IPS-20b (cell line): ENCODE data around the gene FERMT3.

ENCODE experiments used
- H3K27ac ChIP-seq: one replicate; pipeline ENCODE4 v1.5.1; 2013; ENCODE audit warnings: low read length
- H3K27me3 ChIP-seq: 2 replicates; pipeline ENCODE4 v1.6.1; 2013; ENCODE audit warnings: mild to moderate bottlenecking, low read length, inconsistent platforms; ENCODE audit not compliant: insufficient read depth
- H3K36me3 ChIP-seq: 2 replicates; pipeline ENCODE4 v1.6.1; 2013; ENCODE audit warnings: low read depth, mild to moderate bottlenecking, inconsistent platforms, low read length, moderate library complexity; ENCODE audit not compliant: insufficient read depth
- H3K4me1 ChIP-seq: 2 replicates; pipeline ENCODE4 v1.6.1; 2013; ENCODE audit warnings: mild to moderate bottlenecking, control low read depth, inconsistent platforms, low read length, moderate library complexity; ENCODE audit not compliant: insufficient read depth
- H3K4me3 ChIP-seq: 2 replicates; pipeline ENCODE4 v1.5.1; 2013; ENCODE audit warnings: mild to moderate bottlenecking, low read length, inconsistent platforms
- H3K9ac ChIP-seq: 2 replicates; pipeline ENCODE4 v1.6.1; 2013; ENCODE audit warnings: low read depth, mild to moderate bottlenecking, inconsistent platforms, low read length, moderate library complexity
- H3K9me3 ChIP-seq: 2 replicates; pipeline ENCODE4 v1.6.1; 2013; ENCODE audit warnings: mild to moderate bottlenecking, low read depth, low read length, inconsistent platforms; ENCODE audit not compliant: insufficient read depth

Gene FERMT3

DNA sequence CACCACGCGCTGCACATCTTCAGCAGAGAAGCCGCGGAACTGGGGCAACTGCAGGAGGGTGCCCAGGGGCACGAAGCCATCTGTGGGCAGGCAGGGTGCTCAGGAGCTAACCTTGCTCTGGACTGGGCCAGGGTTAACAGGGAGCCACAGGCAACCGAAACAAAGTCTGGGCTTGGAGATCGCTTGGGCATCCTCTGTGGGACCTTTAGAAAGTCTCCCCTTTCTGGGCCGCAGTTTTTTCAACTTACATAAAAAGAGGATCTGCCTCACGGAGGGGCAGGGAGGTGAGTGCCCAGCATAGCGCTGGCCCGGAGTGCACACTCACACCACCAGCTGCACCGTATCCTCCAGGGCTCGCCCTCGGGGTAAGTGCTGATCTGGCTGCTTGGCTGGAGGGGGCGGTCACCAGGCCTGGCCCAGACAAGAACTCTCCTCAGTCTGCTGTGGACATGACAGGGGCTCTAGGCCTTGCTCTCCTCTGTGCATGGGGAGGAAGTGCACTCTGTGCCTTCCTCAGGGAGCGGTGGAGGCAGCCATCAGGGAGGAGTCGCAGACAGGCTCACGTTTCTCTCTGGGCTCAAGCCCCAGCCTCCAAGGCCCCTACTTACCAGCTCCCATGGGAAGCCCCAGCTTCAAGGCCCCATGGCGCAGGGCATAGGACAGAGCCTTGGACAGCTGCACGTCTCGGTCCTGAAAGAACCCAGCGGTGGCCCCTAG is 18.5 kb downstream of the FERMT3 start:
- H3K36me3 ChIP-seq, result peaks cover 5% of the 10 kb centered on the region
- H3K9me3 ChIP-seq, result no peaks in the 10 kb centered on the region
- peaks cover 13% of the 10 kb centered on the region for H3K4me1 ChIP-seq

DNA sequence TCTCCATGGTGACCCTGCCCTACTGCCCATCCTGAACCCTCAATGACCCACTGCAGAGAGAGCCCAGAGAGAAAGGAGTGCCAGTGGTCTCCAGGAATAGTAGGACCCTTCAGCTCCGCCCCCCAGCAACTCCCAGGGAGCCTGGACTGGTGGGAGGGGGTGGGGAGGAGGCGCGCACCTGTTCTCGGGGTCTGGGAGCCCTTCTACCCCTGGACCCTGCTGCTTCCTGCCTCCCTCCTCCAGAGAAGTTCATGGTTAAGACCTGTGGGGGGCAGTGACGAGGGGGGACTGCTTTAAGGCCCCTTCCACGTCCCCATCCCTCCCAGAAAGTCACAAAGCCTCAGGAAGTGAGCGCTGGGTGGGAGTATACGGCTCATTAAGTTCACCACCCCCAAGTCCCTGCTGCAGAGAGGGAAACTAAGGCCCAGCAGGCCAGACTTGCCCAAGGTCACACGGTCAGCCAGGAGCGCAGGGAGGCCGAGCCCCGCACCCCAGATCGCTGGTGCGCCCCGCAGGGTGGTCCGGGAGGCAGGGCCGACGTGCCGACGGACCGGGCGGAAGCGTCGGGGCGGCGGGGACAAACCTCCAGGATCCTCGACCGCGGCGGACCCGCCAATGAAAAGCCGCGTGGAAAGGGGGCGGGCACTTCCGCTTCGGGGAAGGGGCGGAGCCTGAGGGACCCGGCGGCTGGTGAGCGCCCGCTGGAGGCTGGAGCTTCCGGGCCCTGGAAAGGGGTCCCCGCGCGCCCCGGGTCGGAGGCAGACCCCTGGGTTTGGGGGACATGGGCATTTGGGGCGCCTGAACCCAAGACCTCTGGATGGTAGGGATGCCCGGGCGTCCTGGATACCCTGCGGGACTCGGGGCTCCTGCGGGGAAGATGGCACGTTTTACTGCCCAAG is 19.3 kb downstream of the FERMT3 start, which contains the start of the genes NUDT22 and TRPT1:
Gene NUDT22, plus strand, starts transcription at position 667 of the 899 bp plus-strand sequence. CDS start 379 bp downstream, outside the sequence.
Gene TRPT1, minus strand, starts transcription at position 579 of the 899 bp plus-strand sequence. Its CDS starts 326 bp downstream, at position 253.
- Histone ChIP-seq H3K27ac (peak within 1 kb of the TSS; percentile 49), H3K9me3 (no peaks in the 10 kb centered on the region), H3K36me3 (peaks cover 5% of the 10 kb centered on the region), H3K4me1 (peaks cover 13% of the 10 kb centered on the region), H3K9ac (peak within 1 kb of the TSS; percentile 88), H3K27me3 (no peaks in the 10 kb centered on the region), H3K4me3 (peak within 1 kb of the TSS; percentile 93)

More for the DNA sequence above, 18.5 kb downstream of the FERMT3 start:
- Histone ChIP-seq H3K27me3 (no peaks in the 10 kb centered on the region), H3K9ac (peak overlapping the region; percentile 86; the same call in 1 of the 2 replicates), H3K27ac (no peak overlapping the region), H3K4me3 (peak overlapping the region; percentile 93)

DNA sequence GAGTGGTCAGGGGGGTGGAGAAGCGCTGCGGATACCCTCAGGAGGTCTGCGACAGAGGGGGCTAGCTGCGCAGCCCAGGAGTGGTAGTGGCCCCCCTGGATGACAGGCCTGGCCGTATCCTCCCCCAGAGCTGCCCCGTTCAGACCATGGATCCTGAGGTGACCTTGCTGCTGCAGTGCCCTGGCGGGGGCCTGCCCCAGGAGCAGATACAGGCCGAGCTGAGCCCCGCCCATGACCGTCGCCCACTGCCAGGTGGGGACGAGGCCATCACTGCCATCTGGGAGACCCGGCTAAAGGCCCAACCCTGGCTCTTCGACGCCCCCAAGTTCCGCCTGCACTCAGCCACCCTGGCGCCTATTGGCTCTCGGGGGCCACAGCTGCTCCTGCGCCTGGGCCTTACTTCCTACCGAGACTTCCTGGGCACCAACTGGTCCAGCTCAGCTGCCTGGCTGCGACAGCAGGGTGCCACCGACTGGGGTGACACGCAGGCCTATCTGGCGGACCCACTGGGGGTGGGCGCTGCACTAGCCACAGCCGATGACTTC is 20.1 kb downstream of the FERMT3 start:
- Histone ChIP-seq H3K4me1 (peaks cover 13% of the 10 kb centered on the region), H3K9ac (peak overlapping the region; percentile 88), H3K27me3 (peaks cover 2% of the 10 kb centered on the region; the same call in 1 of the 2 replicates), H3K36me3 (no peaks in the 10 kb centered on the region), H3K27ac (peak overlapping the region; percentile 49), H3K9me3 (no peaks in the 10 kb centered on the region), H3K4me3 (peak overlapping the region; percentile 93)

DNA sequence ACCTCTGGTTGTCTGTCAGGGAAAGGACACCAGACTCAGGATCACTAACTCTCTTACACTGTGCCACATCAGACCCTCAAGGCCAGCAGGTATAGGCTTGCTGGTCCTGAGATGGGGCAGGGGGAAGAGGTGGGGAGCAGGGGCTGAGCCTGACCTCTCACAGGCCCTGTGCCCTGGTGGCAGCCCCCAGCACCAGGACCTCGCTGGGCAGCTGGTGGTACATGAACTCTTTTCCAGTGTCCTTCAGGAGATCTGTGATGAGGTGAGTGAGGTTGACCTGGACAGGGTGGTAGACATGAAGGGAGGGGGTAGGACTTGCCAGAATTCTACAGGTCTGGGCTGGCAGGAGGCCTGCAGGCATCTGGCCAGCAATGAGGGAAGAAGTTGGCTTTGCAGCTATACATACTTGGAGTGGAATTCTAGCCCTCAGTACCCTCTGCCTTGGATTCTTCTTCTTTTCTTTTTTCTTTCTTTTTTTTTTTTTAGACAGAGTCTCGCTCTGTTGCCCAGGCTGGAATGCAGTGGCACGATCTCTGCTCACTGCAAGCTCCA is 21.0 kb downstream of the FERMT3 start:
- Histone ChIP-seq H3K36me3 (no peaks in the 10 kb centered on the region), H3K9me3 (no peaks in the 10 kb centered on the region), H3K27me3 (peaks cover 11% of the 10 kb centered on the region; the same call in 1 of the 2 replicates), H3K4me1 (peaks cover 13% of the 10 kb centered on the region), H3K27ac (no peak overlapping the region), H3K9ac (peak overlapping the region; percentile 37; the same call in 1 of the 2 replicates), H3K4me3 (no peak overlapping the region)

DNA sequence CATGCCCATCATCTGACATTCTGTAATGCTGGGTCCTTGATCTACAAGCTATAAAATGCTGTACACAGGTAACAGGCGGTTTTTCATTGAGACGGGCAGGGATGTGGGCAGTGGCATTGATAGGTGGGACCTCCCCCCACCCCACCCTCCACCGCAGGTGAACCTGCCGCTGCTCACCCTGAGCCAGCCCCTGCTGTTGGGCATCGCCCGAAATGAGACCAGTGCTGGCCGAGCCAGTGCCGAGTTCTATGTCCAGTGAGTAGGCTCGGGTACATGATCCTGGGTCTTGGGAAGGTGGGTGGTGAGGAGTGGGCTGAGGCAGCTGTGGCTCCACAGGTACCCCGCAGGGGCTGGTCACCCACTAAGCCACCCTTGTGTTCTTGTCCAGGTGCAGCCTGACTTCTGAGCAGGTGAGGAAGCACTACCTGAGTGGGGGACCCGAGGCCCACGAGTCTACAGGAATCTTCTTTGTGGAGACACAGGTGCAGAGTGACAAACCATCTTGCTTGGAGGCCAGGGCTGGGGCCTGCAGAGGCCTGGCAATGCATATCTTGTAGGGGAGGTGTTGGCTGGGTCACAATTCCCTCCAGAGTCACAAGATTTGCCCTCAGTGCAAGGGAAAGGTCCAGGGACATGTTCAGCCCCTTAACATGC is 22.7 kb downstream of the FERMT3 start:
- no peak overlapping the region; the same call in 1 of the 2 replicates for H3K4me3 ChIP-seq

DNA sequence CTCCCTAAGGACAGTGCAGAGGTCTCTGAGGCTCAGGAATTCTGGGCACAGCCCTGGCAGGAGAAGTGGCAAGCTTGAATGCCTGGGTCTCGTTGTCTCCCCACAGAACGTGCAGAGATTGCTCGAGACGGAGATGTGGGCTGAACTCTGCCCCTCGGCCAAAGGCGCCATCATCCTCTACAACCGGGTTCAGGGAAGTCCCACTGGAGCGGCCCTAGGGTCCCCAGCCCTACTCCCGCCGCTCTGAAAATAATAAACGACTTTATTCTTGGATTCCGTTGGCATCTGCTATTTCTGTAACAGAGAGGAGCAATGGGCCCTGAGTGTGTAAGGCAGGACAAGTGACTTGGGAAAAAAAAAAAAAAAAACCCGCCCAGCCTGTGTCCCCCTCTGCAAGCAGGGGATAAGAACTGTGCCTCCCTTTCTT is 23.2 kb downstream of the FERMT3 start:
- Histone ChIP-seq H3K36me3 (no peaks in the 10 kb centered on the region), H3K4me1 (peaks cover 13% of the 10 kb centered on the region), H3K9ac (peak overlapping the region; percentile 62; the same call in 1 of the 2 replicates), H3K9me3 (no peaks in the 10 kb centered on the region), H3K4me3 (peak overlapping the region; percentile 90), H3K27me3 (peaks cover 26% of the 10 kb centered on the region), H3K27ac (no peak overlapping the region)

More for the DNA sequence above, 22.7 kb downstream of the FERMT3 start:
- no peak overlapping the region for H3K27ac ChIP-seq
- peaks cover 26% of the 10 kb centered on the region for H3K27me3 ChIP-seq
- peak overlapping the region; percentile 62; the same call in 1 of the 2 replicates for H3K9ac ChIP-seq
- no peaks in the 10 kb centered on the region for H3K9me3 ChIP-seq
- peaks cover 13% of the 10 kb centered on the region for H3K4me1 ChIP-seq
- no peaks in the 10 kb centered on the region for H3K36me3 ChIP-seq

DNA sequence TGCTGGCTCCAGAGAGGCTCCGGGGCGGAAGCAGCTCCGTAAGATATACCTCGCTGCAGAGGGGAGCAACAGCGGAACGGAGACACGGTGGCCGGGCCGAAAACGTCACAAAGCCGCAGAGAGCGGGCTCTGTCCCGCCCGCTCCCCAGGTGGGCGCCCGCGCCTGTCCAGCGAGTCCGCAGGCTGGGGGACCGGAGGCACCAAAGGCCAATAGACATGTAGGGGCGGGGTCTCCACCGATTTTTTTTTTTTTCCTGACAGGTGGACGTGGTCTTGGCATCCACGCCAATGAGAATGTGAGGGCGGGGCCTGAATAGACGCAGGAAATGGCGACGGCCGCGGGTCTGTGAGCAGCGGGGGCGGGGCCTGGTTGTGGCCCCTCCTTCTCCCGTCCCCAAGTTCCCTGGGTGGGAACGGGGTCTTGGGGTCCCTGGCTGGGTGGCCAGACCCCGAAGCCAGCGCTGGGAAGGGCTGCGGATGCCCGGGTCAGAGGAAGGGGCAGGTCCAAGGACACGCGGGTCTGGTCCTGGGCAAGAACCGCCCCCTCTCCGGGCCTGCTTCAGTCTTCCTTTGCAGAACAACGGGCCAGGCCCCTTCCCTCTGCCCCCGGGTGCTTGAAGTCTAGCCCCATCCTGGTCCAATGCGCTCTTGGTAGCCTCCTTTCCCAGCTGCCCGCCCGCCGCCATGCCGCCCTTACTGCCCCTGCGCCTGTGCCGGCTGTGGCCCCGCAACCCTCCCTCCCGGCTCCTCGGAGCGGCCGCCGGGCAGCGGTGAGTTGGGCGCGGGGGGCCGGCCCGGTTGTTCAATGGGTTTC is 23.9 kb downstream of the FERMT3 start, which contains the start of gene DNAJC4:
Gene DNAJC4, plus strand, starts transcription at position 378 of the 814 bp plus-strand sequence. Its CDS starts 307 bp downstream, at position 685.
- Histone ChIP-seq H3K4me3 (peak within 1 kb of the TSS; percentile 90), H3K27ac (no peak within 1 kb of the TSS), H3K27me3 (peaks cover 31% of the 10 kb centered on the region), H3K36me3 (no peaks in the 10 kb centered on the region), H3K9me3 (no peaks in the 10 kb centered on the region), H3K4me1 (peaks cover 13% of the 10 kb centered on the region), H3K9ac (peak within 1 kb of the TSS; percentile 75; the same call in 1 of the 2 replicates)

DNA sequence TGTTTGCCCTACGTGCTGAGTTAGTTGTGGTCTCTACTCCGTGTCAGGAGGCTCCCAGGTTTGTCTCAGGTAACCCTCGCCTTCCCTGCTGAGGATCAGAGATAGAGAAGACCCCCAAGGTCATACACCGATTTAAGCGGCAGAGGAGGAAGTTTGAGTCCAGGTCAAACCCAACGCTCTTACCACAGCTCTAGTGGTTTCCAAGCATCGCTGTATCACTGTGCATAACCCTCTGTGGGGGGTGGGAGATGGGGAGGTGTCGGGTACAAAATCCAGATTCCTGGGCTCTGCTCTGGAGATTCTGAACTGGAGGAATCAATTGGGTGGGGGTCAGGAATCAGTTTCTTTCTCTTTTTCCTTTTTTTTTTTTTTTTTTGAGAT is 24.5 kb downstream of the FERMT3 start:
- H3K27ac ChIP-seq, result no peak overlapping the region
- peaks cover 13% of the 10 kb centered on the region for H3K4me1 ChIP-seq
- no peaks in the 10 kb centered on the region for H3K9me3 ChIP-seq
- peaks cover 32% of the 10 kb centered on the region for H3K27me3 ChIP-seq
- H3K36me3 ChIP-seq, result no peaks in the 10 kb centered on the region
- peak overlapping the region; percentile 75; the same call in 1 of the 2 replicates for H3K9ac ChIP-seq
- peak overlapping the region; percentile 90 for H3K4me3 ChIP-seq

DNA sequence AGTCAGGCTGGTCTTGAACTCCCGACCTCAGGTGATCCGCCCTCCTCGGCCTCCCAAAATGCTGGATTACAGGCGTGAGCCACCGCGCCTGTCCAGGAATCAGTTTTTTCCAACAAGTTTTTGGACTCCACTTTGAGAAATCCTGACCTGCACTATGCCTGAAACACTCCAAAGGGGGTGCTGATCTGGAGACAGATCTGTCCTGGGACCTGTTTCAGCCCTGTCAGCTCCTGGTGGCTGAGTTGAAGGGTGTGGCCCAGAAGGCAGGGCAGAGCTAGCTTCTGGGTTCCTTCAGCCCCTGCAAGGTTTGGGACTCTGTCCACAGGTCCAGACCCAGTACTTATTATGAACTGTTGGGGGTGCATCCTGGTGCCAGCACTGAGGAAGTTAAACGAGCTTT is 25.0 kb downstream of the FERMT3 start:
- H3K27ac ChIP-seq, result no peak overlapping the region
- H3K4me3 ChIP-seq, result no peak overlapping the region

More for the DNA sequence above, 25.0 kb downstream of the FERMT3 start:
- Histone ChIP-seq H3K9me3 (no peaks in the 10 kb centered on the region), H3K4me1 (peaks cover 11% of the 10 kb centered on the region), H3K36me3 (no peaks in the 10 kb centered on the region), H3K9ac (no peak overlapping the region), H3K27me3 (peaks cover 32% of the 10 kb centered on the region)
